ENCODE measurements around the gene CUX1.
"Not testable (repeated sequence)": the region's sequence is repeated elsewhere in the genome, so short reads cannot be mapped to it uniquely, and the experiment has no call there.

Gene CUX1

GRCh38 chr7:101917566-101917965 lies 100.1 kb downstream of the CUX1 start:
- no peak for DNase-seq (ENCODE audit: low spot score)

DNA sequence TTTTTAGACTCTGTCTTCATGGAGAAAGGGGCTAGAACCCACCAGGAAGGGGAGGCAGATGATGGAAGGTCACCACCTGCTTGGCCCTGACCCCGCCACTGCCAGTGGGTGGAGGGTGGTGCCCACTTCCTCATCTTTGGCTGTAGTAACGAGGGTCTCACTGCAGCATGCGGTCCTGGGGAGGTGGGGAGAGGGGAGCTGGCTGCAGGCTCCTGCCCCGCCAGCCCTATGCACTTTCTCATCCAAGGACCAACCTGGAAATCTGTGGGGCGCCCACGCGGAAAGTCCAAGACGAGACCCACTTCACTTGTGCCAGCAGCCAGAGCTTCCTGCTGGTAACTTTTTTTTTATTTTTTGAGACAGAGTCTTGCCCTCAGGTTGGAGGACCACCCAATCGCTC lies 101.0 kb downstream of the CUX1 start:
- no peak for DNase-seq (ENCODE audit: low spot score)

- no peak for DNase-seq (ENCODE audit: low spot score)
Observed at GRCh38 chr7:101919363-101920115, 102.1 kb downstream of the CUX1 start.

DNA sequence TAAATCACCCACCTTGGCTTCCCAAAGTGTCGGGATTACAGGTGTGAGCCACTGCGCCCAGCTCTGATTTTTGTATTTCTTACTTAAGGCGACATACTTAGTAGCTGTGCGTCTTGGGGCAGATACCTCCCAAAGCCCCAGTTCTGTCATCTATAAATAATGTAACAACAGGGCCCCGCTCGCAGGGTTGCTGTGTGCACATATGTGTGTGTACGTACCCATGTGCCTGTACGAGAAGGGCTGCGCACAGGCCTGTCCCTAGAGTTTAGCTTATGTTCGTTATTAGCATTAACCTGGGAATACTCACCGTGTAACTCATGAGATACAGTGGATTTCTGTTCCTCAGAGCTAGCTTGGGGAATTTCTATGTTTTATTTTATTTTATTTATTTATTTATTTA lies 103.6 kb downstream of the CUX1 start:
- DNase-seq (ENCODE audit: low spot score) = no peak

DNA sequence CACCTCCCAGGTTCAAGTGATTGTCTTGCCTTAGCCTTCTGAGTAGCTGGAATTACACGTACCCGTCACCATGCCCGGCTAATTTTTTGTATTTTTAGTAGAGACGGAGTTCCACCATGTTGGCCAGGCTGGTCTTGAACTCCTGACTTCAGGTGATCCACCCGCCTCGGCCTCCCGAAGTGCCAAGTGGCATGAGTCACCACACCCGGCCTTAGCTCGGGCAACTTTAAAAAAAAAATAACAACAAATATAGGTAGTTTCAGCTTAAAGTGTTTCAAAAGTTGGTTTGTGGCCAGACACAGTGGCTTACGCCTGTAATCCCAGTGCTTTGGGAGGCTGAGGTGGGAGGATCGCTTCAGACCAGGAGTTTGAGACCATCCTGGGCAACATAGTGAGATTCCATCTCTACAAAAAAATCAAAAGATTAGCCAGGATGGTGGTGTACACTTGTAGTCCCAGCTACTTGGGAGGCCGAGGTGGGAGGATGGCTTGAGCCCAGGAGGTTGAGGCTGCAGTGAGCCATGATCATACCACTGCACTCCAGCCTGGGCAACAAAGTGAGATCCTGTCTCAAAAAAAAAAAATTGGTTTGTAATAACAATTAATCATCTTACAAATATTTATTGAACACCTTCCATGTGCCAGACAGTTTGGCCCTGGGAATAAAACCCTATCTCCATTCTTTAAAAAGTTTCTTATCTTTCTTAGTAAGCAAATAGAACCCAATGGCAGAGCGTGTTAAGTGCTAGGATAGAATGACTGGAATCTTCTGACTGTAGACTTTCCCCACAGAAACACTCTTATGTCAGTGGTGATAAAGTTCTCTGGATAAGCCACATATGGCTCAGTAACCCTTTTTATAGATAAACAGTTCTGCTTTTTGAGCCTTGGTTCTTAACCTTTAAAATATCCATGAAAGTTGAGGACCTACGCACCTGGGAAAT lies 104.4 kb downstream of the CUX1 start:
- not testable (repeated sequence) for DNase-seq (ENCODE audit: low spot score)

DNA sequence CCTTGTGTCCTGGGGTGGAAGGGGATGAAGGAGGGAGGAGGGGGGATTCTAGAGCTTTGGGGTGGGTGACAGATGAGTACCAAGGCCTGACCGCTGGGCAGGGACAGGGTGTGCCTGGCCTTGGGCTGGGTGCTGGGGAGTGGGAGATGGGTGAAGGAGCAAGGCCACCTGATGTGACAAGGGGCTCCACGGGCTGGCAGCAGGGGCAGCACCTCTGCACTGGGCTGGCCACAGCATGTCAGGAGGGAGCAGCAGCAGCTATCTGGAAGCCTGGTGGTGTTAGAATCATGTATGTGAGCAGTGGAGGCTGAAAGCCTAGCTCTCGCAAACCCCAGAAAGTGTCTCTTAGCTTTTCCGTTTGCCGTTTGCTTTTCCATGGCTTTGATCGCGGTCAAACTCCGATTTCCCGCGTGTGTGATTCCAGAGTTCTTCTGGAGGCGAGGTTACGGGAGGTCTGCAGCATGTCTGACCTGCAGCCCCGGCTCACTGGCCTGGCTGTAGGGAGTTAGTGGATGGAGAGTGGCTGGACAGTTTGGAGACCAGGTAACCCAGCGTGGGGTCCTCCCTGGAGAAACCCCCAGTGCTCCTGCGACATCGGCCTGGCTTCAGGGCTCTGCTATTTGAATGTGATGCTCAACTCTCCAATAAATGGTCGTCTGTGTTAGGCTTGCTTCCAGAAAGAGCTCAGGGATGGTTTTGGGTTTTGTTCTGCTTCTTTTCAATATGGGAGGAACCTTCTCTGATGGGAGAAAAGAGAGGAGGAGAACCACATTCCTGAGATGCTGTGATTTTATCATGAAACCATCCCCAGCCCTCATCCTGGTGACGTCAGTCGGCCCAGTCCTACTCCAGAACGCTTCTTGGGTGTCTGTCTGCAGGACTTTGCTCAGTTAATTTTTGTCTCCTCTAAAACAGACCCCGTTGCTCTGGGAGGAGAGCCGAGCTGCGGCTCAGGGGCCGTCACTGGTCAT lies 105.5 kb downstream of the CUX1 start:
- DNase-seq (ENCODE audit: low spot score) = no peak

- DNase-seq (ENCODE audit: low spot score) = no peak
Observed at GRCh38 chr7:101923602-101923985, 106.2 kb downstream of the CUX1 start.

- DNase-seq (ENCODE audit: low spot score) = no peak
Observed at GRCh38 chr7:101924171-101924570, 106.7 kb downstream of the CUX1 start.

GRCh38 chr7:101926265-101926664 lies 108.8 kb downstream of the CUX1 start:
- DNase-seq (ENCODE audit: low spot score) = no peak

- no peak for DNase-seq (ENCODE audit: low spot score)
Observed at GRCh38 chr7:101927389-101927788, 110.0 kb downstream of the CUX1 start.

GRCh38 chr7:101927802-101928201 lies 110.4 kb downstream of the CUX1 start:
- DNase-seq (ENCODE audit: low spot score) = no peak

GRCh38 chr7:101929256-101929655 lies 111.8 kb downstream of the CUX1 start:
- no peak for DNase-seq (ENCODE audit: low spot score)

- DNase-seq (ENCODE audit: low spot score) = not testable (repeated sequence)
Observed at GRCh38 chr7:101929911-101930310, 112.5 kb downstream of the CUX1 start.

DNA sequence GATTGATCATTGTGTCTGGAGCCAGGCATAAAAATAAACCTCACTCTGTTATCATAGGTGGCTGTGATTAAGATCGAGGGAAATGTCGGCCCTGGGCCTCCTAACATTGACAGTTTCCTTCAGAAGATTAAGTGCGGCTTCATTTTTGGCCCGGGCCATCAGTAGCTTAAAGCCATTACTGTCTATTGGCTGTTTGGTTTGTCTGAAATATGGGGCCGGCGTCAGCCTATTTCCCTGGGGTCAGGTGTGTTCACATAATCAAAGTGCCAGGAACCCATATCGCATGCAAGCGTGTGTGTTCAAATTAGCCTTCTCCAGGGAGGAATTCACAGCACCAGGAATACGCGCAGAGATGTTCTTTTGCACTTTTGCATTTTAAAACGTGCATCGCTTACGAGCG lies 114.7 kb downstream of the CUX1 start:
- DNase-seq (ENCODE audit: low spot score) = no peak

DNA sequence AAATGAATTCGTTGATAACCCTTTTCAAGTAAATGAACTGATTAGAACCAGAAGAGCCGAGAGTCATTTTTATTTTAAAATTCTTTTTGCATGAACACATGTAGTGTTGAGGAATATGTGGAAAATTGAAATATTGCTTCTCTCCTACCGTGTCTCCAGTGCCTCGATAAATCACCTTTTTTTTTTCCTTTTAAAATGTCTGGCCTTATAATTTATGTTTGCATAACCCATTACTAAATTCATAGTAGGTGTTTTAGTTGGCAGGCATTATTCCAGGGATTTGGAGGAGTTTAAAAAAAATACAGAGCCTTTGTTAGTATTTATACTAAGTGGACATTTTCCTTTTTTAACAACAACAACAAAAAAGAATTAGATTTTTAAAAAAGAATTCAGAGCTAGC lies 115.6 kb downstream of the CUX1 start:
- no peak for DNase-seq (ENCODE audit: low spot score)

DNA sequence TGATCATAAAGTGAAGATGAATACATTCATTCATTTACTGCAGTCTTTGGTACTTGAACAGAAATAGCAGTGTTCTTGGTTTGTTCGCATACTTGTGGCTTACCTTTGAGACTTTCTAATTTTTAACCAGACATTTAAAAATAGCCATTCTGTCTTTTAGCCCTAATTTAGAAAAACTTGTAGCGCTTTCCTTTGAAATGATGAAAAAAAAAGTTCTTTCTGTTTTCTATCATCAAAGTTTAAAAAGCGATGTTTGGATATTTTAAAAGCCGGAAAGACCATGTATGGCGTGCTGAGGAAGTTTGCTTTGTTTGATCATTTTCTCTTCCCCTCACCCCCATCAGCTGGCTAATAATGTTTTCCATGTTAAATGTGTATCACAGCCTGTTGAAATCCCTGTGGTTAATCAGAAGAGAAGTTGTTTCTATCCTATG lies 116.3 kb downstream of the CUX1 start:
- DNase-seq (ENCODE audit: low spot score) = no peak

GRCh38 chr7:101934618-101935017 lies 117.2 kb downstream of the CUX1 start:
- DNase-seq (ENCODE audit: low spot score) = no peak

- DNase-seq (ENCODE audit: low spot score) = no peak
Observed at GRCh38 chr7:101935521-101936141, 118.2 kb downstream of the CUX1 start.

DNA sequence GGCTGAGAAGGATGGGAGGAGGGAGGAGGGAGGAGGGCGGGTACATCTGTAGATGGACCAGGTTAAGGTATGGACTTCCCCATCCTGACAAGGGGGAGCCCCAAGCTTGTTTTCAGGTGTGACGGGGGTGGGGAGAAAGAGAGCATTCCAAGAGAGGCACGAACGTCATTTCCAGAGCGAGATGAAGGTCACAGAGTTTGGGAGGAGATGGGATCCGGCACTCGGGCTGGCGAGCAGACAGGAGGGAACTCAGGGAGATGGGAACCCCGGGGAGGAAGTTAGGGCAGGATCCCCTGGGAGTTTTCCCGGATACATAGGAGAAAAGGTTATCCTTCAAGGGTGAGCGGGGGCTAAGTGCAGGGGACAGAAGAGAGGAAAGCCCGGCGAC lies 118.8 kb downstream of the CUX1 start:
- no peak for DNase-seq (ENCODE audit: low spot score)

DNA sequence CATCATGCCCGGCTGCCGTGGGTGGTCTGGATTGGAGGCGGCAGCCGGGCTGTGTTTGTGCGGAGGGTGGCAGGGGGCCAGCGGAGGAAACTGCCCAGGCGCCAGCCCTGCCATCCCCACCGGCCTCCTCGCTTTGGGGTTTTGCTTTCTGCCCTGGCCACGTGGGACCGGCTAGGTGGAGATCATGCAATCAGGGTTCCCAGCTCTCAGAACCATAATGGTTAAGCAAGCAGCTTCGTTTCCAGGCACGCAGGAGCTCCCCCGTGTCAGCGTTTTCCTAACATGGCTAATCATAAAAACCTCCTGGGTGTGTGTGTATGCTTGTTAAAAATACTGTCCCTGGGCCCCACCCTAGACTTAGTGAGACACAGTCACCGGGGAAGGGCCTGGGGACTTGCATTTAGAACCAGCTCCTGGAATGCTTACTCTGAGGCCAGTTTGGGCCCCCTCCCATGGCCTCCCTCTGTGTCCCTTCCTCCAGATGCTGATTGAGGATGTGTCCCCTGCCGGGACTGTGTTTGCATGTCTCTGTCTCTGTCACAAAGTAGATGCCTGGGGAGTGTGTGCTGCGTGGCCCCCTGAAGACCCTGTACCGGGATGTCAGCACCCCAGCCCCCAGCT lies 119.3 kb downstream of the CUX1 start:
- no peak for DNase-seq (ENCODE audit: low spot score)
